HepG2 (cell line): ENCODE results near the gene TMEM222. TPM values are rescaled to one million over a fixed set of nuclear protein-coding genes. Genes with fewer than 3 reads are reported as not detected.

Experiments
- ATAC-seq: fragments of 200-7000 bp; cut with Tn5 transposase; 3 replicates; pipeline ENCODE4 v1.9.1; 2020; ENCODE audit warnings: mild to moderate bottlenecking, moderate library complexity
- BruUV-seq: library from RNA; stranded (reverse); fragments of 400-500 nt; replicated peaks from 2 replicates; lab custom pipeline; 2021; lab: Mats Ljungman, UMichigan
- CTCF ChIA-PET: fragments of 300-600 bp; formaldehyde crosslinking; extraction: SDS; loops from one replicate; lab custom pipeline; 2021; ENCODE audit warnings: low total read pairs, inconsistent platforms, low intra/inter-chr PET ratio; lab: Yijun Ruan, JAX
- POLR2A ChIA-PET: fragments of 350-600 bp; sonication (Branson Sonifier 250); formaldehyde crosslinking; loops from one replicate; lab custom pipeline; 2020; ENCODE audit warnings: antibody characterized with exemption, inconsistent platforms; lab: Yijun Ruan, JAX
- DNase-seq: peaks from one replicate; pipeline ENCODE4 v3.0.0-alpha.2; 2015; ENCODE audit warnings: low spot score
- FAIRE-seq: peaks from 3 replicates; lab custom pipeline; 2011; peaks lifted over from hg19 to GRCh38; lab: Jason Lieb, UNC
- H2AFZ ChIP-seq: one replicate; pipeline ENCODE4 v1.6.1; 2011; ENCODE audit warnings: low read length, inconsistent platforms
- H3K27ac ChIP-seq: fragments of 300-600 bp; 3 replicates; pipeline ENCODE4 v1.8.0; 2011; ENCODE audit warnings: mixed run types, mild to moderate bottlenecking, mixed read lengths, low read length, inconsistent platforms; ENCODE audit not compliant: insufficient read depth; ENCODE audit errors: extremely low read length
- H3K27me3 ChIP-seq, 2 experiments: fragments of 200-600 bp in 1 of 2; 2 replicates in 1 of 2; 3 replicates in 1 of 2; pipeline versions ENCODE4 v1.6.0 to v1.8.0; 2011; ENCODE audit warnings: low read length in 2 of 2, mild to moderate bottlenecking in 2 of 2, moderate library complexity in 2 of 2, inconsistent platforms in 1 of 2; ENCODE audit not compliant: insufficient read depth in 2 of 2, control insufficient read depth in 1 of 2
- H3K36me3 ChIP-seq, 2 experiments: fragments of 200-600 bp in 1 of 2; replicated peaks in 1 of 2; 2 replicates in 1 of 2; 3 replicates in 1 of 2; pipeline versions ENCODE4 v1.5.1 to v1.8.0; 2011; ENCODE audit warnings: low read length in 2 of 2, inconsistent platforms in 1 of 2; ENCODE audit not compliant: insufficient read depth in 2 of 2, control insufficient read depth in 1 of 2
- H3K4me1 ChIP-seq: 2 replicates; pipeline ENCODE4 v1.5.1; 2012; ENCODE audit warnings: low read length, inconsistent platforms; ENCODE audit not compliant: insufficient read depth
- H3K4me2 ChIP-seq: 2 replicates; pipeline ENCODE4 v1.6.0; 2011; ENCODE audit warnings: low read depth, low read length, inconsistent platforms
- H3K4me3 ChIP-seq, 3 experiments: fragments of 200-600 bp in 1 of 3; sonication (generic), shearing (Covaris generic) in 1 of 3; replicated peaks in 1 of 3; 2 replicates each; pipeline ENCODE4 v1.5.1; 2011 to 2016; ENCODE audit warnings: low read length in 3 of 3, inconsistent platforms in 2 of 3, low read depth in 2 of 3, mild to moderate bottlenecking in 2 of 3, control low read depth in 1 of 3, mixed read lengths in 1 of 3; ENCODE audit not compliant: insufficient read depth in 1 of 3
- H3K79me2 ChIP-seq: one replicate; pipeline ENCODE4 v1.6.1; 2011; ENCODE audit warnings: low read length, inconsistent platforms; ENCODE audit not compliant: insufficient read depth
- H3K9ac ChIP-seq: 2 replicates; pipeline ENCODE4 v1.6.0; 2011; ENCODE audit warnings: mild to moderate bottlenecking, low read depth, low read length, inconsistent platforms; ENCODE audit not compliant: insufficient read depth
- H3K9me3 ChIP-seq: 2 replicates; pipeline ENCODE4 v1.5.1; 2012; ENCODE audit warnings: mild to moderate bottlenecking, low read length
- H4K20me1 ChIP-seq: 2 replicates; pipeline ENCODE4 v1.6.0; 2011; ENCODE audit warnings: inconsistent platforms, mild to moderate bottlenecking, low read length, moderate library complexity; ENCODE audit not compliant: insufficient read depth
- CSRNP1 ChIP-seq: sonication (generic); formaldehyde crosslinking; IDR thresholded peaks from 2 replicates; pipeline ENCODE4 v1.8.1; 2023; ENCODE audit warnings: mild to moderate bottlenecking, missing genetic modification reagents
- IKZF4 ChIP-seq: sonication (generic); formaldehyde crosslinking; IDR thresholded peaks from 2 replicates; pipeline ENCODE4 v1.5.1; 2020; ENCODE audit warnings: borderline replicate concordance, mild to moderate bottlenecking, low read depth, missing genetic modification reagents; ENCODE audit errors: not compliant biosample characterization
- JARID2 ChIP-seq: sonication (generic); formaldehyde crosslinking; IDR thresholded peaks from 2 replicates; pipeline ENCODE4 v1.8.1; 2023; ENCODE audit warnings: missing genetic modification reagents, inconsistent platforms; ENCODE audit not compliant: insufficient replicate concordance
- ZNF124 ChIP-seq: sonication (generic); formaldehyde crosslinking; IDR thresholded peaks from 2 replicates; pipeline ENCODE4 v1.4.0; 2020; ENCODE audit warnings: missing genetic modification reagents
- ZNF256 ChIP-seq: sonication (generic); formaldehyde crosslinking; conservative IDR thresholded peaks from 2 replicates; pipeline ENCODE4 v1.4.0; 2020; ENCODE audit warnings: missing genetic modification reagents
- ZNF543 ChIP-seq: sonication (generic); formaldehyde crosslinking; IDR thresholded peaks from 2 replicates; pipeline ENCODE4 v1.4.0; 2020; ENCODE audit warnings: mild to moderate bottlenecking, missing genetic modification reagents
- ZSCAN25 ChIP-seq: sonication (generic); formaldehyde crosslinking; IDR thresholded peaks from 2 replicates; pipeline ENCODE4 v1.8.0; 2022; ENCODE audit warnings: mild to moderate bottlenecking, missing genetic modification reagents
- ZSCAN31 ChIP-seq: sonication (generic); formaldehyde crosslinking; IDR thresholded peaks from 2 replicates; pipeline ENCODE4 v1.5.0; 2020; ENCODE audit warnings: low read depth, mild to moderate bottlenecking, missing genetic modification reagents
- WGBS: methylation state at CpG from one replicate; pipeline ENCODE4 v1.1.6; 2017; ENCODE audit warnings: low lambda C conversion rate; 5-methylcytosine and 5-hydroxymethylcytosine counted together
- in situ Hi-C: cut with HindIII; loops from 2 replicates; pipeline ENCODE4 v1.10.0; 2017; ENCODE audit warnings: low pct_unique_long_range_greater_than_20kb; ENCODE audit not compliant: extremely low pct_ligation_motif_present
- intact Hi-C: fragments of 100-400 bp; cut with micrococcal nuclease; formaldehyde crosslinking; loops from one replicate; pipeline ENCODE4 v1.10.0; 2022; ENCODE audit not compliant: unreplicated experiment
- polyA plus RNA-seq, 8 experiments: library from polyadenylated mRNA; depleted of rRNA in 3 of 8; stranded (reverse) in 7 of 8; unstranded in 1 of 8; fragments of >200 nt; fragmentation: Illumina TruSeq in 4 of 8; extraction: Trizol in 4 of 8; gene quantifications; 2 replicates each; pipeline versions ENCODE4 v1.2.1 to v1.2.3, GENCODE V29; 2011 to 2016; ENCODE audit warnings: low read depth in 4 of 8, missing spikeins in 1 of 8, mixed read lengths in 1 of 8; ENCODE audit not compliant: insufficient read depth in 1 of 8
- total RNA-seq, 5 experiments: library from RNA; depleted of rRNA; stranded (reverse); fragments of >200 nt; fragmentation: Illumina TruSeq; extraction: Trizol; gene quantifications; 2 replicates each; pipeline ENCODE4 v1.2.3, GENCODE V29; 2016; ENCODE audit warnings: low read depth in 1 of 5
- TF ChIP-seq, protein P1 (sequence below): sonication (generic); formaldehyde crosslinking; IDR thresholded peaks from 2 replicates; pipeline ENCODE4 v1.5.0; 2020; ENCODE audit warnings: mild to moderate bottlenecking, missing genetic modification reagents
- TF ChIP-seq, protein P2 (sequence below): sonication (generic); formaldehyde crosslinking; conservative IDR thresholded peaks from 2 replicates; pipeline ENCODE4 v1.4.0; 2020; ENCODE audit warnings: missing genetic modification reagents

The TMEM222 gene
- total and polyA plus RNA-seq, 2 of the 13 experiments (the other 11 are each of a cell fraction or from before 2014, with no cell fraction given): 22.7 to 29.6 TPM

- TF ChIP-seq, protein P1, sequence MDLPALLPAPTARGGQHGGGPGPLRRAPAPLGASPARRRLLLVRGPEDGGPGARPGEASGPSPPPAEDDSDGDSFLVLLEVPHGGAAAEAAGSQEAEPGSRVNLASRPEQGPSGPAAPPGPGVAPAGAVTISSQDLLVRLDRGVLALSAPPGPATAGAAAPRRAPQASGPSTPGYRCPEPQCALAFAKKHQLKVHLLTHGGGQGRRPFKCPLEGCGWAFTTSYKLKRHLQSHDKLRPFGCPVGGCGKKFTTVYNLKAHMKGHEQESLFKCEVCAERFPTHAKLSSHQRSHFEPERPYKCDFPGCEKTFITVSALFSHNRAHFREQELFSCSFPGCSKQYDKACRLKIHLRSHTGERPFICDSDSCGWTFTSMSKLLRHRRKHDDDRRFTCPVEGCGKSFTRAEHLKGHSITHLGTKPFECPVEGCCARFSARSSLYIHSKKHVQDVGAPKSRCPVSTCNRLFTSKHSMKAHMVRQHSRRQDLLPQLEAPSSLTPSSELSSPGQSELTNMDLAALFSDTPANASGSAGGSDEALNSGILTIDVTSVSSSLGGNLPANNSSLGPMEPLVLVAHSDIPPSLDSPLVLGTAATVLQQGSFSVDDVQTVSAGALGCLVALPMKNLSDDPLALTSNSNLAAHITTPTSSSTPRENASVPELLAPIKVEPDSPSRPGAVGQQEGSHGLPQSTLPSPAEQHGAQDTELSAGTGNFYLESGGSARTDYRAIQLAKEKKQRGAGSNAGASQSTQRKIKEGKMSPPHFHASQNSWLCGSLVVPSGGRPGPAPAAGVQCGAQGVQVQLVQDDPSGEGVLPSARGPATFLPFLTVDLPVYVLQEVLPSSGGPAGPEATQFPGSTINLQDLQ (CRISPR knock-in tag): no peak
- TF ChIP-seq CSRNP1 (peak; percentile 81; the same call in 1 of the 2 replicates), ZSCAN31 (peak; percentile 38; the same call in 1 of the 2 replicates), JARID2 (CRISPR knock-in tag) (no peak), ZNF256 (CRISPR knock-in tag) (no peak), ZNF543 (CRISPR knock-in tag) (peak; percentile 55; the same call in 1 of the 2 replicates)
Observed at GRCh38 chr1:27342778-27343638, 21.0 kb downstream of the TMEM222 start (continued).

- TF ChIP-seq ZNF124: no peak
- TF ChIP-seq ZSCAN25 (CRISPR knock-in tag): no peak
- TF ChIP-seq, protein P2, sequence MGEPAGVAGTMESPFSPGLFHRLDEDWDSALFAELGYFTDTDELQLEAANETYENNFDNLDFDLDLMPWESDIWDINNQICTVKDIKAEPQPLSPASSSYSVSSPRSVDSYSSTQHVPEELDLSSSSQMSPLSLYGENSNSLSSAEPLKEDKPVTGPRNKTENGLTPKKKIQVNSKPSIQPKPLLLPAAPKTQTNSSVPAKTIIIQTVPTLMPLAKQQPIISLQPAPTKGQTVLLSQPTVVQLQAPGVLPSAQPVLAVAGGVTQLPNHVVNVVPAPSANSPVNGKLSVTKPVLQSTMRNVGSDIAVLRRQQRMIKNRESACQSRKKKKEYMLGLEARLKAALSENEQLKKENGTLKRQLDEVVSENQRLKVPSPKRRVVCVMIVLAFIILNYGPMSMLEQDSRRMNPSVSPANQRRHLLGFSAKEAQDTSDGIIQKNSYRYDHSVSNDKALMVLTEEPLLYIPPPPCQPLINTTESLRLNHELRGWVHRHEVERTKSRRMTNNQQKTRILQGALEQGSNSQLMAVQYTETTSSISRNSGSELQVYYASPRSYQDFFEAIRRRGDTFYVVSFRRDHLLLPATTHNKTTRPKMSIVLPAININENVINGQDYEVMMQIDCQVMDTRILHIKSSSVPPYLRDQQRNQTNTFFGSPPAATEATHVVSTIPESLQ (CRISPR knock-in tag): no peak
- TF ChIP-seq IKZF4: no peak
- peak overlapping the region; percentile 72 for H3K9ac ChIP-seq
- H3K4me2 ChIP-seq: peak overlapping the region; percentile 99
- no peak overlapping the region for H2AFZ ChIP-seq
- H3K79me2 ChIP-seq: no peaks in the 10 kb centered on the region
- DNase-seq (no peak), ATAC-seq (no peak), FAIRE-seq (no peak)
- H3K27ac ChIP-seq: peak overlapping the region; percentile 54
- H3K9me3 ChIP-seq: no peaks in the 10 kb centered on the region
- TSS peak; percentile 73 for BruUV-seq
- H3K27me3 ChIP-seq: no peaks in the 10 kb centered on the region; a peak in 1 of 5 replicates
- POLR2A ChIA-PET: interaction anchor here (0.7 to 3.2 kb wide), 4 partner anchors 9 to 22 kb away, joined by 3 to 36 read pairs (median 12); partner anchors contain the start of gene MAP3K6
- no peaks in the 10 kb centered on the region for H3K36me3 ChIP-seq
- intact Hi-C loops (no loop called here), in situ Hi-C loops (no loop called here)
- 56% methylated on average over 5 of the region's 5 CpGs for WGBS
- H3K4me3 ChIP-seq: peak overlapping the region; percentile 65 to 84 (median 79)
- H4K20me1 ChIP-seq: no peaks in the 10 kb centered on the region
- CTCF ChIA-PET: no interaction called here
- H3K4me1 ChIP-seq: peaks cover 20% of the 10 kb centered on the region
Observed at GRCh38 chr1:27343639-27344025, 21.7 kb downstream of the TMEM222 start.
